PC-3 (cell line): Measurements from ENCODE around the gene ERAL1. TPM values are rescaled to one million over a fixed set of nuclear protein-coding genes. Genes with fewer than 3 reads are reported as not detected.

ENCODE experiments used
- ATAC-seq: fragments of 200-7000 bp; cut with Tn5 transposase; 2 replicates; pipeline ENCODE4 v1.9.1; 2020; ENCODE audit warnings: mild to moderate bottlenecking, moderate library complexity
- BruUV-seq: library from RNA; stranded (reverse); fragments of 400-500 nt; replicated peaks from 2 replicates; lab custom pipeline; 2021; lab: Mats Ljungman, UMichigan
- CTCF ChIA-PET: fragments of 300-600 bp; sonication (Branson Sonifier 250); formaldehyde crosslinking; loops from one replicate; lab custom pipeline; 2022; ENCODE audit warnings: antibody characterized with exemption; lab: Charles Lee
- POLR2A ChIA-PET: fragments of 300-600 bp; sonication (Branson Sonifier 250); formaldehyde crosslinking; loops from one replicate; lab custom pipeline; 2022; ENCODE audit warnings: antibody characterized with exemption; ENCODE audit not compliant: unreplicated experiment; lab: Charles Lee
- DNase-seq: peaks from one replicate; pipeline ENCODE4 v3.0.0-alpha.2; 2015
- H2AFZ ChIP-seq: fragments of 300-600 bp; sonication (generic); 2 replicates; pipeline ENCODE4 v1.6.0; 2016; ENCODE audit warnings: antibody characterized with exemption, low read length
- H3F3A ChIP-seq: fragments of 300-600 bp; sonication (generic); one replicate; pipeline ENCODE4 v1.6.0; 2017; ENCODE audit warnings: antibody characterized with exemption, low read length, control low read depth, mild to moderate bottlenecking; ENCODE audit not compliant: unreplicated experiment
- H3K27ac ChIP-seq: fragments of 300-600 bp; sonication (generic); 2 replicates; pipeline ENCODE4 v1.5.1; 2016; ENCODE audit warnings: mild to moderate bottlenecking, low read length
- H3K27me3 ChIP-seq: fragments of 300-600 bp; sonication (generic); 2 replicates; pipeline ENCODE4 v1.6.1; 2016; ENCODE audit warnings: low read length, mixed read lengths
- H3K36me3 ChIP-seq: fragments of 300-600 bp; sonication (generic); 2 replicates; pipeline ENCODE4 v1.6.1; 2016; ENCODE audit warnings: low read depth, mixed run types, low read length, mixed read lengths
- H3K4me1 ChIP-seq: fragments of 300-600 bp; sonication (generic); 2 replicates; pipeline ENCODE4 v1.5.1; 2016; ENCODE audit warnings: low read length; ENCODE audit not compliant: insufficient read depth
- H3K4me2 ChIP-seq: fragments of 300-600 bp; sonication (generic); 2 replicates; pipeline ENCODE4 v1.6.0; 2016; ENCODE audit warnings: low read length
- H3K4me3 ChIP-seq: fragments of 300-600 bp; sonication (generic); 2 replicates; pipeline ENCODE4 v1.5.1; 2016; ENCODE audit warnings: mild to moderate bottlenecking, low read length, mixed read lengths
- H3K79me2 ChIP-seq: fragments of 300-600 bp; sonication (generic); 2 replicates; pipeline ENCODE4 v1.6.1; 2017; ENCODE audit warnings: low read length, mixed read lengths
- H3K9ac ChIP-seq: fragments of 300-600 bp; sonication (generic); 2 replicates; pipeline ENCODE4 v1.6.0; 2016; ENCODE audit warnings: mild to moderate bottlenecking, low read length
- H3K9me2 ChIP-seq: fragments of 300-600 bp; sonication (generic); replicated peaks from 2 replicates; pipeline ENCODE4 v1.6.1; 2016; ENCODE audit warnings: mixed run types, low read length, mixed read lengths
- H3K9me3 ChIP-seq: fragments of 300-600 bp; sonication (generic); 2 replicates; pipeline ENCODE4 v1.6.1; 2016; ENCODE audit warnings: low read length, mixed read lengths
- H4K20me1 ChIP-seq: fragments of 300-600 bp; sonication (generic); 2 replicates; pipeline ENCODE4 v1.6.1; 2016; ENCODE audit warnings: low read length, mixed read lengths
- CTCF ChIP-seq: fragments of 300-600 bp; sonication (generic); conservative IDR thresholded peaks from 2 replicates; pipeline ENCODE4 v1.5.1; 2017; ENCODE audit warnings: antibody characterized with exemption, low read depth, mild to moderate bottlenecking, low read length
- EZH2 ChIP-seq: fragments of 300-600 bp; sonication (generic); IDR thresholded peaks from one replicate; pipeline ENCODE4 v1.6.1; 2017; ENCODE audit warnings: antibody characterized with exemption, mild to moderate bottlenecking, low read length; ENCODE audit not compliant: unreplicated experiment
- EZH2phosphoT487 ChIP-seq: fragments of 300-600 bp; sonication (generic); IDR thresholded peaks from 2 replicates; pipeline ENCODE4 v1.6.1; 2018; ENCODE audit warnings: mild to moderate bottlenecking, antibody characterized with exemption, low read length, borderline replicate concordance
- intact Hi-C: fragments of 100-400 bp; cut with micrococcal nuclease; formaldehyde crosslinking; loops from 2 replicates; pipeline ENCODE4 v1.9.0; 2023
- total RNA-seq: library from RNA; depleted of rRNA; stranded (reverse); fragments of >200 nt; gene quantifications from 2 replicates; pipeline ENCODE4 v1.2.3, GENCODE V29; 2014

ERAL1 gene
- total RNA-seq, 1 experiment from 2014 or later = 30.5 TPM

- ChIA-PET CTCF (interaction anchor here (0.5 kb wide), 1 partner anchor 53 kb away, joined by 3 read pairs; the partner anchor contains the start of gene FAM222B), POLR2A (no interaction called here)
- no peak overlapping the region for H3K27ac ChIP-seq
- peak overlapping the region; percentile 92 for H3K4me2 ChIP-seq
- H3K4me1 ChIP-seq = peaks cover 8% of the 10 kb centered on the region
- peak overlapping the region; percentile 83; the same call in 1 of the 2 replicates for H3K4me3 ChIP-seq
- no peak for ATAC-seq
- no peaks in the 10 kb centered on the region for H4K20me1 ChIP-seq
- no peaks in the 10 kb centered on the region for H3K36me3 ChIP-seq
- no TSS peak for BruUV-seq
- no peak overlapping the region for H3K9ac ChIP-seq
- H3K9me3 ChIP-seq = no peaks in the 10 kb centered on the region
- DNase-seq = no peak
- TF ChIP-seq CTCF (no peak), EZH2phosphoT487 (no peak)
- no peaks in the 10 kb centered on the region for H3K9me2 ChIP-seq
- no peak overlapping the region for H2AFZ ChIP-seq
- intact Hi-C loops = no loop called here
- 0 out of 2 replicates have a peak, but pooled peaks cover 9% of the 10 kb centered on the region for H3K79me2 ChIP-seq
- H3F3A ChIP-seq = no peaks in the 10 kb centered on the region
- no peaks in the 10 kb centered on the region for H3K27me3 ChIP-seq
Measured at GRCh38 chr17:28895794-28896447, 41.1 kb downstream of the ERAL1 start.

- ChIA-PET CTCF (interaction anchor here (1.0 kb wide), 1 partner anchor 56 kb away, joined by 3 read pairs; no protein-coding TSS in a partner anchor), POLR2A (no interaction called here)
- H3K27ac ChIP-seq = no peak overlapping the region
- H3K4me3 ChIP-seq = peak overlapping the region; percentile 83
- DNase-seq (no peak), ATAC-seq (no peak)
- peak overlapping the region; percentile 95; the same call in 1 of the 2 replicates for H2AFZ ChIP-seq
- no peaks in the 10 kb centered on the region for H3K9me2 ChIP-seq
- no peaks in the 10 kb centered on the region for H3K27me3 ChIP-seq
- 0 out of 2 replicates have a peak, but pooled peaks cover 9% of the 10 kb centered on the region for H3K79me2 ChIP-seq
- no peaks in the 10 kb centered on the region for H3K36me3 ChIP-seq
- TSS peak; percentile 22 for BruUV-seq
- no peak for TF ChIP-seq CTCF
- no peak for TF ChIP-seq EZH2phosphoT487
- no peak for TF ChIP-seq EZH2
- H3K4me1 ChIP-seq = peaks cover 8% of the 10 kb centered on the region
- peak overlapping the region; percentile 92 for H3K4me2 ChIP-seq
- H3K9ac ChIP-seq = peak overlapping the region; percentile 68; the same call in 1 of the 2 replicates
- no peaks in the 10 kb centered on the region for H3F3A ChIP-seq
- intact Hi-C loops = no loop called here
- H4K20me1 ChIP-seq = no peaks in the 10 kb centered on the region
- H3K9me3 ChIP-seq = no peaks in the 10 kb centered on the region
Measured at GRCh38 chr17:28896491-28896883, 41.7 kb downstream of the ERAL1 start.
